Skeletal muscle tissue (tissue), 4 donors: ENCODE results near the gene NMD3. TPM values are rescaled to one million over a fixed set of nuclear protein-coding genes. Genes with fewer than 3 reads are reported as not detected.

Source experiments
- H3K27ac ChIP-seq: one replicate; pipeline ENCODE4 v1.7.0; 2013; ENCODE audit warnings: mild to moderate bottlenecking, low read depth, low read length, inconsistent platforms
- H3K27me3 ChIP-seq, 3 donors: one replicate each; pipeline ENCODE4 v1.7.0; 2013; ENCODE audit warnings: low read length in 3 of 3; ENCODE audit not compliant: control insufficient read depth in 3 of 3, insufficient read depth in 3 of 3
- H3K36me3 ChIP-seq, 3 donors: one replicate each; pipeline ENCODE4 v1.7.0; 2013; ENCODE audit warnings: low read length in 3 of 3; ENCODE audit not compliant: control insufficient read depth in 3 of 3, insufficient read depth in 3 of 3
- H3K4me1 ChIP-seq, 3 donors: one replicate each; pipeline ENCODE4 v1.7.0; 2013; ENCODE audit warnings: low read length in 3 of 3, mild to moderate bottlenecking in 3 of 3; ENCODE audit not compliant: control insufficient read depth in 3 of 3, insufficient read depth in 3 of 3
- H3K4me3 ChIP-seq, 3 donors: one replicate each; pipeline ENCODE4 v1.7.0; 2013; ENCODE audit warnings: low read length in 3 of 3
- H3K9ac ChIP-seq, 3 donors: one replicate each; pipeline ENCODE4 v1.7.0; 2013; ENCODE audit warnings: low read length in 3 of 3, mild to moderate bottlenecking in 3 of 3, moderate library complexity in 2 of 3, low read depth in 1 of 3
- H3K9me3 ChIP-seq, 3 donors: one replicate each; pipeline ENCODE4 v1.7.0; 2013; ENCODE audit warnings: low read length in 3 of 3; ENCODE audit not compliant: control insufficient read depth in 3 of 3
- total RNA-seq: library from RNA; depleted of rRNA; stranded (reverse); fragments of >200 nt; gene quantifications from one replicate; pipeline ENCODE4 v1.2.3, GENCODE V29; 2014
- donor health status: Osteomylitis.

The NMD3 gene
- total RNA-seq, 1 donor from 2014 or later, result 62.6 TPM

- Histone ChIP-seq H3K36me3 (peaks cover 3 to 44% (median 23%) of the 10 kb centered on the region in 3 donors), H3K9me3 (no peaks in the 10 kb centered on the region), H3K27me3 (no peaks in the 10 kb centered on the region), H3K27ac (no peak overlapping the region), H3K4me1 (peaks cover 0 to 3% (median 0%) of the 10 kb centered on the region in 3 donors), H3K9ac (no peak overlapping the region), H3K4me3 (no peak overlapping the region)
These were observed 9.6 kb downstream of the NMD3 start for GRCh38 chr3:161230621-161231171.

DNA sequence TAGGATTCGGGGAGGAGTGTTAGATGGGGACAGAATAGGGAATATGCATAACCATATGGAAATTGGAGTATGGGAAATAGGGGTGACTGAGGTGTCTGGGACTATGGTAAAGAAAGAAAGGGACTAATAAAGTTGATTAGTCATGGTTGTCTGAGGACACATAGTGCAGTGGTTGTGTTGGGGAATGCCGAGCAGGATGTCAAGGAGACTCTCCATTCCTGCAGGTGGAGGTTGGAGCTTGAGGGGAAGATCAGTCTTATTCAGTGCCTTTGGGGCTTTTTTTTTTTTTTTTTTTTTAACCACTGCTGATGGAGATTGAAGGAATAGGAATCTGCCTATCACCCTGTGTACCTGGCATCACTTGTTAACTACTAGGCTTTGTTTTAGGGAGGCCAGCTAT is 10.8 kb downstream of the NMD3 start:
- Histone ChIP-seq H3K4me3 (no peak overlapping the region), H3K9ac (no peak overlapping the region), H3K36me3 (peaks cover 5 to 48% (median 23%) of the 10 kb centered on the region in 3 donors), H3K4me1 (peaks cover 0 to 3% (median 0%) of the 10 kb centered on the region in 3 donors), H3K27me3 (no peaks in the 10 kb centered on the region), H3K27ac (no peak overlapping the region), H3K9me3 (no peaks in the 10 kb centered on the region)

DNA sequence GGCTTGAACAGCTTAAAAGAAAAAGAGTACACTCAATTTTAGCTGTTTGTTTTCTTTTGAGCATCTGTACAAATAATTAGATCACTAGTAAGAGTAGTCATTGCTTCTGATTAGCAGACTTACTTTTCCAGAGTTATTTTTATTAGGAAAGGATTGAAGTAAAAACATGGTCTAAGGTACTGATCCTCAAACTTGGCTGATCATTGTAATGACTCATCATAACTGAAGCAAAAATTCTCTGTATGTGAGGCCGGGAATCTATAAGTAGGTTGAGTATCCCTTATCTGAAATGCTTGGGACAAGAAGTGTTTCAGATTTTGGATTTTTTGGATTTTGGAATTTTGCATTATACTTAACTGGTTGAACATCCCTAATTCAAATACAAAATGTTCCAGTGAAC is 12.4 kb downstream of the NMD3 start:
- H3K27me3 ChIP-seq, result no peaks in the 10 kb centered on the region
- no peak overlapping the region for H3K9ac ChIP-seq
- no peak overlapping the region for H3K4me3 ChIP-seq
- peaks cover 0 to 3% (median 0%) of the 10 kb centered on the region in 3 donors for H3K4me1 ChIP-seq
- no peak overlapping the region for H3K27ac ChIP-seq
- H3K36me3 ChIP-seq, result peaks cover 6 to 48% (median 25%) of the 10 kb centered on the region in 3 donors
- H3K9me3 ChIP-seq, result no peaks in the 10 kb centered on the region

- H3K9me3 ChIP-seq, result no peaks in the 10 kb centered on the region
- H3K9ac ChIP-seq, result no peak overlapping the region
- peaks cover 4 to 36% (median 20%) of the 10 kb centered on the region in 3 donors for H3K36me3 ChIP-seq
These were observed 15.1 kb downstream of the NMD3 start for GRCh38 chr3:161236240-161236639.

GRCh38 chr3:161239700-161240099 is 18.6 kb downstream of the NMD3 start:
- H3K9me3 ChIP-seq, result no peaks in the 10 kb centered on the region
- H3K27me3 ChIP-seq, result no peaks in the 10 kb centered on the region
- H3K27ac ChIP-seq, result no peak overlapping the region
- peaks cover 6 to 32% (median 22%) of the 10 kb centered on the region in 3 donors for H3K36me3 ChIP-seq
- no peaks in the 10 kb centered on the region for H3K4me1 ChIP-seq
- H3K9ac ChIP-seq, result no peak overlapping the region
- H3K4me3 ChIP-seq, result no peak overlapping the region

More at GRCh38 chr3:161236240-161236639, 15.1 kb downstream of the NMD3 start:
- no peak overlapping the region for H3K27ac ChIP-seq
- no peaks in the 10 kb centered on the region for H3K27me3 ChIP-seq
- H3K4me1 ChIP-seq, result peaks cover 0 to 3% (median 0%) of the 10 kb centered on the region in 3 donors
- no peak overlapping the region for H3K4me3 ChIP-seq

DNA sequence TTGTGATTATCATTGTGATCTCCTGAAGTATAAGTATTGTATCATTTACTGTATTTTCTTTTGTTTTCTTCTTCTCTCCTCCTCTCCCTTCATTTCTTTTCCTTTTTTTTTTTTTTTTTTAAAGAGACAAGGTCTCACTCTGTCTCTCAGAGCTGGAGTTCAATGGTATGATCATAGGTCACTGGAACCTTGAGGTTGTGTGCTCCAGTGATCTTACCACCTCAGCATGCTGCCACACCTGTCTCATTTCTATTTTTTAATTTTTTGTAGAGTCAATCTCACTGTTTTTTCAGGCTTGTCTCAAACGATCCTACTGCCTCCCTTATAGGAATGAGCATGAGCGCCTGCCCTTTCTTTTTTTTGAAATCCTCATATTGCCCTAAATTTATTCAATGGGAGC is 23.4 kb downstream of the NMD3 start:
- Histone ChIP-seq H3K9me3 (no peaks in the 10 kb centered on the region), H3K27me3 (no peaks in the 10 kb centered on the region), H3K4me3 (no peak overlapping the region), H3K9ac (no peak overlapping the region), H3K36me3 (peaks cover 3 to 31% (median 23%) of the 10 kb centered on the region in 3 donors), H3K4me1 (no peaks in the 10 kb centered on the region), H3K27ac (no peak overlapping the region)

- Histone ChIP-seq H3K27ac (no peak overlapping the region), H3K9ac (no peak overlapping the region), H3K4me3 (no peak overlapping the region), H3K4me1 (no peaks in the 10 kb centered on the region), H3K9me3 (no peaks in the 10 kb centered on the region), H3K36me3 (peaks cover 8 to 45% (median 37%) of the 10 kb centered on the region in 3 donors), H3K27me3 (no peaks in the 10 kb centered on the region)
These were observed 25.9 kb downstream of the NMD3 start for GRCh38 chr3:161247049-161247448.

- Histone ChIP-seq H3K9ac (no peak overlapping the region), H3K27me3 (no peaks in the 10 kb centered on the region), H3K36me3 (peaks cover 7 to 45% (median 43%) of the 10 kb centered on the region in 3 donors), H3K9me3 (no peaks in the 10 kb centered on the region), H3K4me1 (no peaks in the 10 kb centered on the region), H3K4me3 (no peak overlapping the region), H3K27ac (no peak overlapping the region)
These were observed 29.0 kb downstream of the NMD3 start for GRCh38 chr3:161250116-161250515.

DNA sequence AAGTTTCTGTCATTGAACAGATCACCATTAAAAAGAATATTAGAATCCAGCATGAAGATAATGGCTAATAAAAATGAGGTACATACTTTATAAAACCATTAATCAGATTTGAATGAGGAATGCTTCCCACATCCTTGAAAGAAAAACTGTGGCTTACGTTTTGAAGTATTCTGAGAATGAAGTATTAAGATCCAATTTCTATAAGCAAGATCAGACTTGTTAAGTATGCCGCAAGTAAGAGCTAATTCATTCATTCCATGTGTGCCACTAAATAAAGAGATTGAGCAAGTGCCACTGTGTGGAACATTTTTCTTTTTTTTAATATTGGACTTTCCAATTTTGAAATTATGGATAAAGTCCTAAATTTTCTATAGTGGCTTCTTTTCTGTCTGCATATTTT is 30.6 kb downstream of the NMD3 start:
- Histone ChIP-seq H3K9me3 (no peaks in the 10 kb centered on the region), H3K36me3 (peaks cover 7 to 45% (median 45%) of the 10 kb centered on the region in 3 donors), H3K4me1 (no peaks in the 10 kb centered on the region), H3K27ac (no peak overlapping the region), H3K4me3 (no peak overlapping the region), H3K9ac (no peak overlapping the region), H3K27me3 (no peaks in the 10 kb centered on the region)

DNA sequence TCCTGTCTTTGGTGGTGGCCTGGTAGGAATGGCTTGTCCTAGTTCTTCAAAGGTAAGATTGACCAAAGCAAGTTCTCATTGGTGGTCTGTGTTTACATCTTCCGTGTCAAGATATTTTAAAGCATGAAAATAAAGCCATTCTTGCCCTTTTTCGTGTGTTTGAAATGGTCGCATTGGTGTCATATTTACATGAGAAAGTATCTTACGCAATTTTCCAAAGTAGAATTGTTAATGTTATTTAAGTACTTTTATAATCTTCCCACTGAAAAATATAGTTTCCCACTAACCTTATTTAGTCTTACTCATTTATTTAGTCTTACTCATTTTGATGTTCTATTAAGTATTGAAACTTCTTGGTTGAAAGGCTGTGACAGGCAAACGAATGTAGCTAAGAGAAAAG is 31.0 kb downstream of the NMD3 start:
- Histone ChIP-seq H3K4me3 (no peak overlapping the region), H3K9me3 (no peaks in the 10 kb centered on the region), H3K27me3 (no peaks in the 10 kb centered on the region), H3K27ac (no peak overlapping the region), H3K4me1 (no peaks in the 10 kb centered on the region), H3K9ac (no peak overlapping the region), H3K36me3 (peaks cover 7 to 45% (median 45%) of the 10 kb centered on the region in 3 donors)
